Glomerular endothelial cell (primary cell): ENCODE results near the gene POLR3C. TPM values are rescaled to one million over a fixed set of nuclear protein-coding genes. Genes with fewer than 3 reads are reported as not detected.
"Not testable (repeated sequence)": the region's sequence is repeated elsewhere in the genome, so short reads cannot be mapped to it uniquely, and the experiment has no call there.

Experiments
- DNase-seq: peaks from one replicate; pipeline ENCODE4 v3.0.0-alpha.2; 2011; ENCODE audit warnings: low read depth, low spot score; ENCODE audit errors: extremely low read depth
- total RNA-seq: library from RNA; depleted of rRNA; stranded (reverse); fragments of >200 nt; gene quantifications from 2 replicates; pipeline ENCODE4 v1.2.3, GENCODE V29; 2015

The POLR3C gene
- total RNA-seq = 23.6 and 28.9 TPM in 2 replicates

- no peak for DNase-seq
Observed at GRCh38 chr1:145823565-145824498, at the start of gene POLR3C, which contains the start of gene RNF115. TSS of gene POLR3C (plus strand) at chr1:145824200. CDS start at chr1:145825777, 1,577 bp downstream. TSS of gene RNF115 (minus strand) at chr1:145824095. CDS start at chr1:145823873, 222 bp downstream.

GRCh38 chr1:145777357-145778145 is 46.4 kb upstream of the POLR3C start:
- no peak for DNase-seq

- DNase-seq = no peak
Observed at GRCh38 chr1:145778146-145778540, 45.9 kb upstream of the POLR3C start.

GRCh38 chr1:145782272-145783099 is 41.5 kb upstream of the POLR3C start:
- DNase-seq = peak; percentile 83

GRCh38 chr1:145784409-145784808 is 39.6 kb upstream of the POLR3C start:
- DNase-seq = no peak

GRCh38 chr1:145785547-145785946 is 38.5 kb upstream of the POLR3C start:
- DNase-seq = no peak

GRCh38 chr1:145786271-145786670 is 37.7 kb upstream of the POLR3C start:
- no peak for DNase-seq

- DNase-seq = no peak
Observed at GRCh38 chr1:145788580-145788979, 35.4 kb upstream of the POLR3C start.

- DNase-seq = not testable (repeated sequence)
Observed at GRCh38 chr1:145791860-145792259, 32.1 kb upstream of the POLR3C start.

- no peak for DNase-seq
Observed at GRCh38 chr1:145792484-145792883, 31.5 kb upstream of the POLR3C start.

- no peak for DNase-seq
Observed at GRCh38 chr1:145795257-145795881, 28.6 kb upstream of the POLR3C start.

- DNase-seq = no peak
Observed at GRCh38 chr1:145796753-145797152, 27.2 kb upstream of the POLR3C start.

GRCh38 chr1:145799806-145800205 is 24.2 kb upstream of the POLR3C start:
- DNase-seq = no peak

GRCh38 chr1:145804235-145805045 is 19.6 kb upstream of the POLR3C start:
- DNase-seq = no peak

- DNase-seq = no peak
Observed at GRCh38 chr1:145805057-145805456, 18.9 kb upstream of the POLR3C start.

GRCh38 chr1:145806408-145806807 is 17.6 kb upstream of the POLR3C start:
- DNase-seq = no peak

GRCh38 chr1:145806844-145807243 is 17.2 kb upstream of the POLR3C start:
- DNase-seq = no peak

GRCh38 chr1:145812977-145813810 is 10.8 kb upstream of the POLR3C start:
- DNase-seq = not testable (repeated sequence)
